NCI-H2227 (cell line): Measurements from ENCODE around the gene BLTP2.
"Not testable (repeated sequence)": the region's sequence is repeated elsewhere in the genome, so short reads cannot be mapped to it uniquely, and the experiment has no call there.

Experiments used
- DNase-seq: peaks from one replicate; lab custom pipeline; 2025; ENCODE audit not compliant: unreplicated experiment; lab: John Stamatoyannopoulos, UW

Gene BLTP2

DNA sequence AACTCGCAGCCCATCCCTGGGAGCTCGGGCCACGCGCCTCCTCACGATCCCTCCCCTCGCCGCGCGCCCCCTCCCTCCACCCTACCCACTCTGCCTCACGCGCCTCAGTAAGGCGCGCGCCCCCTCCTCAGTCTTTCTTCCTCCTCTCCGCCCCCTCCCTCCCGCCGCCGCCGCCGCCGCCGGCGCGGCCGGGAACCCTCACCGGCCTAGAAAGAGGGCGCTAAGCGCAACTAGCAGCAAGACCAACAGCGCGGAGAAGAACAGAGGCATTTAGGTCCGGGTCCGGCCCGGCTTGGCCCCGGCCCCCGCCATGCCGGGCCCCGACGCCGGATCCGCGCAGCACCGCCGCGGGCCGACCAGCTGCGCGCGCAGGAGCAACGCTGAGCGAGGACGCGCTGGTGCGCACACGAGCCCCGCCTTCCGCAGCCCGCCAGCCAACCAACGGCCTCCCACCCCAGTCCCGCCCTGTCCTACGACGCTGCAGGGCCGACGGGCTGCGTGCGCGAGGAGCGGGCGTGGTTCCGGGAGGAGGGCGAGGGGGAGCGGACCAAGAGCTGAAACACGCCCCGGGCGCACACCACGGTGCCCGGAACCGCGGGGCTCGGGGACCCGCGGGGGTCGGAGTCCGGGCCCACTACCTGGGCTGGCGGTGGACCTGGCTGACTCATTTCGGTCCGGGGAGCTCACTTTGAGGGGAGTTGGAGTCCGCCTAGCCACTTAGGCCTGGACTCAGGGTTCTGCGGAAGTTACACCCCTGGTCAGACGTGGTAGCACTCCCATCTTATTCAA lies at the start of gene BLTP2:
BLTP2 (minus strand) TSS at position 372 of the 789 bp plus-strand sequence; CDS start at position 270, 102 bp downstream.
- peak; percentile 95 for DNase-seq

GRCh38 chr17:28693869-28694268 lies 48.9 kb upstream of the BLTP2 start:
- no peak for DNase-seq

- no peak for DNase-seq
Measured at GRCh38 chr17:28689011-28689410, 44.1 kb upstream of the BLTP2 start.

DNA sequence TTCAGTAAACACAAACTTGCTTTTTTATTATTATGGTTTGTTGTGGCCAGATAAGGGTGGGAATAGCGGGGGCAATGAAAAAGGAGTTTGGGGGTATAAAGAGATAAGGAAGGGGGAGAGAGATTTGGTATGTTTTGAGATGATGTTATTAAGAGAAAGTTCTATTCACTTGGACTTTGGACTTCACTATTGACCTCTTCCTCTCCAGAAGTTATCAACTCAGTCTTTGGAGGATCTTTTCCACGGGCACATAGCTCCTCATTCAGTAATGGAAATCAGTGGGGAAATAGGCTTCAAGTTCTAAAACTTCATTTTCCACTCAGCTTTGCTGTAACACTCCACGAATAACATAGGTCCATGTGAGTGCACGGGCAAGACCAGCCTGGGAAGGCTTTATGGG lies 43.5 kb upstream of the BLTP2 start:
- no peak for DNase-seq

GRCh38 chr17:28686296-28686695 lies 41.3 kb upstream of the BLTP2 start:
- no peak for DNase-seq

DNA sequence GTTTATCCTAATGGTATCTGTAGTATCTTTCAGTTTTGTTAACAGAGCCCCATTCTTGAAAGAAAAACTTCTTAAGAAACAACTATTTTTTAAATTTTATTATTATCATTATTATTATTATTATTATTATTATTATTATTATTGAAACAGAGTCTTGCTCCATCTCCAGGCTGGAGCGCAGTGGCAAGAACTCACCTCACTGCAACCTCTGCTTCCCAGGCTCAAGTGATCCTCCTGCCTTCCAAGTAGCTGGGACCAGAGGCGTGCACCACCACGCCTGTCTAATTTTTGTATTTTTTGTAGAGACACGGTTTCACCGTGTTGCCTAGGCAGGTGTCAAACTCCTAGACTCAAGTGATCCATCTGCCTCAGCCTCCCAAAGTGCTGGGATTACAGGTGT lies 40.4 kb upstream of the BLTP2 start:
- DNase-seq = no peak

- DNase-seq = no peak
Measured at GRCh38 chr17:28684963-28685362, 40.0 kb upstream of the BLTP2 start.

GRCh38 chr17:28682655-28683054 lies 37.7 kb upstream of the BLTP2 start:
- no peak for DNase-seq

DNA sequence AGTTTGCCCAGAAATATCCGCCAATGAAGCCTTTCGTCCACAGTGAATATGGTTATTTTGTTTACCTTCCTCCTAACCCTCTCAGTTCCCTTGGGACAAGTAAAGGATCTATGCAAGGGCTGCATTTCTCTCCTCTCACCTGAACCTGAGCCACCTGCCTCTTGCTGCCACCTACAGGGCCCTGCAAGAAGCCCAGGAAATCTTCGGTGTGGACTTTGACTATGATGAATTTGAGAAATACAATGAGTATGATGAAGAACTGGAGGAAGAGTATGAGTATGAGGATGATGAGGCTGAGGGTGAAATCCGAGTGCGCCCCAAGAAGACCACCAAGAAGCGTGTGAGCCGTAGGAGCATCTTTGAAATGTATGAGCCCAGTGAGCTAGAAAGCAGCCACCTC lies 31.0 kb upstream of the BLTP2 start:
- DNase-seq = no peak

GRCh38 chr17:28675490-28675889 lies 30.5 kb upstream of the BLTP2 start:
- no peak for DNase-seq

- DNase-seq = no peak
Measured at GRCh38 chr17:28669918-28670317, 25.0 kb upstream of the BLTP2 start.

DNA sequence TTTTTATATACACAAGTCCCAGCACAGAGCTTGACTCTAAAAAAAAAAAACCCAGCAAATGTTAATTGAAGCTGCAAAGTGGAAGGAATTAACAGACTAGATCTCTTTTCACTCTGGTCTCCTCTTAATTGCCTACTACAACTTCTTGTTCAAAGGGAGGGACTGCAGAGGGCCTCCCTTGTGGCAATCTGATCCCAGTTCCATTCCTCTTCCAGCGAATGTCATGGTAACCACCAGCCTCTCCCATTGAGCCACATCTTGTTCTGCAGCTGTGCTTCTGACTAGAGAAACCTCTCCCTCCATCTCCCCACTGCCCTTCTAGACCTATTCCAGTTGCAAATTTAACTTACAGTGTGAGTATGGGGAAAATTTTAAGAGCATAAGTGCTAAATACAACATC lies 22.9 kb upstream of the BLTP2 start:
- no peak for DNase-seq

GRCh38 chr17:28665994-28666393 lies 21.0 kb upstream of the BLTP2 start:
- no peak for DNase-seq

- DNase-seq = no peak
Measured at GRCh38 chr17:28663723-28664122, 18.8 kb upstream of the BLTP2 start.

DNA sequence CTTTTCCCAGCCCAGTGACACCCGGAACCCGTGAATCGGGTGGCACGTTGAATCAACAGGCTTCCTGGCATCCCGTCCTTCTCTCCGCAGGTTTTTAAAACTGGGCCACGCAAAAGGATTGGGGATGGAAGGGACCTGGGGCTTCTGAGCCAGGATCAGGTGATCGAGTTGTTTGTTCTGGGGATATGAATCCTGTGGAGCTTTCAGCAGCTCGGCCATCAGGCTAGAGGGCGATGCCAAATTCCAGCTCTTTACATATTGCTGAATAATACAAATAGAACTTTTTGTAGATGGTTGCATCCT lies 17.5 kb upstream of the BLTP2 start:
- peak; percentile 43 for DNase-seq

GRCh38 chr17:28661635-28662526 lies 16.9 kb upstream of the BLTP2 start, which contains the start of the genes SDF2 and SUPT6H:
TSS of gene SDF2 (minus strand) at chr17:28661906. CDS start at chr17:28661876, 30 bp downstream.
TSS of gene SUPT6H (plus strand) at chr17:28662205. CDS start at chr17:28673402, 11,197 bp downstream.
- peak; percentile 87 for DNase-seq

DNA sequence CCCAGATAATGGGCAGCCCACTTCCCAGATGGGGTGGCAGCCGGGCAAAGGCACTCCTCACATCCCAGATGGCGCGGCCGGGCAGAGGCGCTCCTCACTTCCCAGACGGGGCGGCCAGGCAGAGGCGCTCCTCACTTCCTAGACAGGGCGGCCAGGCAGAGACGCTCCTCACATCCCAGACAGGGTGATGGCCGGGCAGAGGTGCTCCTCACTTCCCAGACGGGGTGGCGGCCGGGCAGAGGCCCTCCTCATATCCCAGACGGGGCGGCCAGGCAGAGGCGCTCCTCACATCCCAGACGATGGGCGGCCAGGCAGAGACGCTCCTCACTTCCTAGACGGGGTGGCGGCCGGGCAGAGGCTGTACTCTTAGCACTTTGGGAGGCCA lies 14.5 kb upstream of the BLTP2 start:
- not testable (repeated sequence) for DNase-seq

DNA sequence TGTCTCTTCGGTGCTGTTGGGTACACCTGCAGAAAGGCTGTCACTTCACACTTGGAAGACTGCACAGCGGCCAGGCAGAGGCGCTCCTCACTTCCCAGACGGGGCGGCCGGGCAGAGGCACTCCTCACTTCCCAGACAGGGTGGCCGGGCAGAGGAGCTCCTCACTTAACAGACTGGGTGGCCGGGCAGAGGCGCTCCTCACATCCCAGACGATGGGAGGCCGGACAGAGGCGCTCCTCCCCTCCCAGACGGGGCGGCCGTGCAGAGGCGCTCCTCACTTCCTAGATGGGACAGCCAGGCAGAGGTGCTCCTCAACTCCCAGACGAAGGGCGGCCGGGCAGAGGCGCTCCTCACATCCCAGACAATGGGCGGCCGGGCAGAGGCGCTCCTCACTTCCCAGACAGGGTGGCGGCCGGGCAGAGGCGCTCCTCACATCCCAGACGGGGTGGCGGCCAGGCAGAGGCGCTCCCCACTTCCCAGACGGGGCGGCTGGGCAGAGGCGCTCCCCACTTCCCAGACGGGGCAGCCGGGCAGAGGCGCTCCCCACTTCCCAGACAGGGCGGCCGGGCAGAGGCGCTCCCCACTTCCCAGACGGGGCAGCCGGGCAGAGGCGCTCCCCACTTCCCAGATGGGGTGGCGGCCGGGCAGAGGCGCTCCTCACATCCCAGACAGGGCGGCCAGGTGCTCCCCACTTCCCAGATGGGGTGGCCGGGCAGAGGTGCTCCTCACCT lies 14.0 kb upstream of the BLTP2 start:
- DNase-seq = not testable (repeated sequence)

DNA sequence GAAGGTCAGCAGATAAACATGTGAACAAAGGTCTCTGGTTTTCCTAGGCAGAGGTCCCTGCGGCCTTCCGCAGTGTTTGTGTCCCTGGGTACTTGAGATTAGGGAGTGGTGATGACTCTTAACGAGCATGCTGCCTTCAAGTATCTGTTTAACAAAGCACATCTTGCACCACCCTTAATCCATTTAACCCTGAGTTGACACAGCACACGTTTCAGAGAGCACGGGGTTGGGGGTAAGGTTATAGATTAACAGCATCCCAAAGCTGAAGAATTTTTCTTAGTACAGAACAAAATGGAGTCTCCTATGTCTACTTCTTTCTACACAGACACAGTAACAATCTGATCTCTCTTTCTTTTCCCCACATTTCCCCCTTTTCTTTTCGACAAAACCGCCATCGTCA lies 13.4 kb upstream of the BLTP2 start:
- not testable (repeated sequence) for DNase-seq

- no peak for DNase-seq
Measured at GRCh38 chr17:28657756-28658155, 12.8 kb upstream of the BLTP2 start.

DNA sequence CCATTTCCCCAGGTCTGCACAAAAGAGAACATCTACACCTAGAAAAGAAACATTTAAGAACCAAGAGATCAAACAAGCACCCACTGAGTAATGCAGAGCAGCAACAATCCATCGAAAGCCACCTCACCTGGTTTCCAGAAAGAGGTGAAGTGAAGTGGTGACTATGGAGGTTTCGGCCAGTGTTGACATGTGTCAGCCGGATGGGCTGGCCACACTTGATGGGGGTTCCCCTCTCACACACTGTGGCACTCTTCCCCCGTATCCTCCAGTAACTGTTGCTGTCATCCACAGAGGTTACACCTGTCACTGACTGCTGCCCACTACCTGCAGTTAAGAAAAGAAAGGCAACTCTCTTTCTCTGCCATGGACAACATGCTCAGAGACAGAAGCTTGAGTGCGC lies 10.2 kb upstream of the BLTP2 start:
- no peak for DNase-seq
